Muscle of leg (tissue), 11 donors: ENCODE results near the gene LRRC26. TPM values are rescaled to one million over a fixed set of nuclear protein-coding genes. Genes with fewer than 3 reads are reported as not detected.
A peak's percentile ranks its signal among the peaks of the same experiment; 100 is the strongest.
"Not testable (repeated sequence)": the region's sequence is repeated elsewhere in the genome, so short reads cannot be mapped to it uniquely, and the experiment has no call there.

Experiments used
- DNase-seq: peaks from one replicate; pipeline ENCODE4 v3.0.0; 2013
- H3K27ac ChIP-seq: one replicate; pipeline ENCODE4 v1.5.1; 2013; ENCODE audit warnings: mild to moderate bottlenecking, low read length, control low read depth
- H3K27me3 ChIP-seq: one replicate; pipeline ENCODE4 v1.6.1; 2013; ENCODE audit warnings: low read length; ENCODE audit not compliant: control insufficient read depth, insufficient read depth
- H3K36me3 ChIP-seq: one replicate; pipeline ENCODE4 v1.6.1; 2013; ENCODE audit warnings: low read length; ENCODE audit not compliant: control insufficient read depth, insufficient read depth
- H3K4me1 ChIP-seq: one replicate; pipeline ENCODE4 v1.6.1; 2013; ENCODE audit warnings: low read length; ENCODE audit not compliant: control insufficient read depth, insufficient read depth
- H3K4me3 ChIP-seq: one replicate; pipeline ENCODE4 v1.5.1; 2013; ENCODE audit warnings: low read length, control low read depth
- H3K9me3 ChIP-seq: replicated peaks from 2 replicates; pipeline ENCODE4 v1.6.1; 2013; ENCODE audit warnings: low read depth, low read length; ENCODE audit not compliant: control insufficient read depth
- WGBS: methylation state at CpG from one replicate; pipeline ENCODE4 v1.1.5; 2013; ENCODE audit warnings: missing lambda C conversion rate; ENCODE audit not compliant: insufficient coverage; 5-methylcytosine and 5-hydroxymethylcytosine counted together
- polyA plus RNA-seq, 8 donors: library from polyadenylated mRNA; unstranded; fragments of 120-200 nt; gene quantifications; one replicate each; pipeline versions ENCODE4 v1.2.1 to v1.2.3, GENCODE V29; 2013; ENCODE audit warnings: inconsistent platforms in 1 of 8, low replicate concordance in 1 of 8; ENCODE audit not compliant: insufficient read length in 8 of 8, insufficient read depth in 1 of 8
- total RNA-seq: library from RNA; stranded (reverse); fragments of 120-200 nt; gene quantifications from one replicate; pipeline ENCODE4 v1.2.4, GENCODE V29; 2013

Gene LRRC26
- total and polyA plus RNA-seq, 9 donors = 0.14 TPM; not detected in 8

DNA sequence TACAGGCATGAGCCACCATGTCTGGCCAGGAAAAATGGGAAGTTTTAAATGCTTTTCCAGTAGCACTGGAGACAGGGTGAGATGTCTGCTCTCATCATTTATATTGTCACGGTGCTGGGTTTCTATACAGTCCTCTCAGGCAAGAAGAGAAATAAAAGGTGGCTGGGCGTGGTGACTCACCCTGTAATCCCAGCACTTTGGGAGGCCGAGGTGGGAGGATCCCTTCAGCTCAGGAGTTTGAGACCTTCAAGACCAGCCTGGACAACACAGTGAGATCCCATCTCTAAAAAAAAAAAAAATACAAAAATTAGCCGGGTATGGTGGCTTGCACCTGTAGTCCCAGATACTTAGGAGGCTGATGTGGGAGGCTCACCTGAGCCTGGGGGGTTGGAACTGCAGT lies 35.7 kb downstream of the LRRC26 start:
- peaks cover 7% of the 10 kb centered on the region for H3K9me3 ChIP-seq
- no peak for DNase-seq
- peaks cover 25% of the 10 kb centered on the region for H3K4me1 ChIP-seq
- no peak overlapping the region for H3K4me3 ChIP-seq
- H3K27me3 ChIP-seq = peaks cover 49% of the 10 kb centered on the region
- no peaks in the 10 kb centered on the region for H3K36me3 ChIP-seq
- WGBS = 83% methylated on average over 1 of the region's 4 CpGs
- H3K27ac ChIP-seq = no peak overlapping the region

DNA sequence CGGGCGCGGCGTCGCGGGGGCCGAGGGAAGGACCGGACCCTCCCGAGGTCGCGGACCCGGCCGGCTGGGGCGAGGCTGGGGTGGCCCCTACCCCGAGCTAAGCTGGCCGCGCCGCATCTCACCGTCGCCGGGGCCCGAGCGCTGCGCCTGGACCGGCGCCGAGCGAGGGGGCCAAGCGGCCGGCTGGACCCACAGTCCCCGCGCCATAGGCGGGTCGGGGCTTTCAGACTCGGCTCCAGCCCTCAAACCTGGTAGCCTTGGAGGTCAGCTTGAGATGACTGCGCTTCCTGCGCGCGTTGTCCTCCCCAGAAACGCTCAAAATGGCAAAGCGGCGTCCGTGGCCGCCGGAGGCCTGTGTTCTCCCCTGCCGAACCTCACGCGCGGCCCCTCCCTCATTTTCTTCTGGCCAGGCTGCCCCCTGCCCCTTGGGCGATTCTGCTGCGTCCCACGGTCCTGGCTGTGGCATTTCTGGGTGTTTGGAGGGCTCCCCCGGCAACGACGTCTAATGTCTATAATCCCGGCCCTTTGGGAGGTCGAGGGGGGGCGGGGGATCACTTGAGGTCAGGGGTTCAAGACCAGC lies 39.6 kb downstream of the LRRC26 start:
- H3K27me3 ChIP-seq = peaks cover 15% of the 10 kb centered on the region
- no peaks in the 10 kb centered on the region for H3K36me3 ChIP-seq
- H3K4me1 ChIP-seq = peaks cover 24% of the 10 kb centered on the region
- no peak for DNase-seq
- peak overlapping the region; percentile 76 for H3K4me3 ChIP-seq
- H3K27ac ChIP-seq = no peak overlapping the region
- peaks cover 7% of the 10 kb centered on the region for H3K9me3 ChIP-seq
- 5% methylated on average over 54 of the region's 58 CpGs for WGBS

DNA sequence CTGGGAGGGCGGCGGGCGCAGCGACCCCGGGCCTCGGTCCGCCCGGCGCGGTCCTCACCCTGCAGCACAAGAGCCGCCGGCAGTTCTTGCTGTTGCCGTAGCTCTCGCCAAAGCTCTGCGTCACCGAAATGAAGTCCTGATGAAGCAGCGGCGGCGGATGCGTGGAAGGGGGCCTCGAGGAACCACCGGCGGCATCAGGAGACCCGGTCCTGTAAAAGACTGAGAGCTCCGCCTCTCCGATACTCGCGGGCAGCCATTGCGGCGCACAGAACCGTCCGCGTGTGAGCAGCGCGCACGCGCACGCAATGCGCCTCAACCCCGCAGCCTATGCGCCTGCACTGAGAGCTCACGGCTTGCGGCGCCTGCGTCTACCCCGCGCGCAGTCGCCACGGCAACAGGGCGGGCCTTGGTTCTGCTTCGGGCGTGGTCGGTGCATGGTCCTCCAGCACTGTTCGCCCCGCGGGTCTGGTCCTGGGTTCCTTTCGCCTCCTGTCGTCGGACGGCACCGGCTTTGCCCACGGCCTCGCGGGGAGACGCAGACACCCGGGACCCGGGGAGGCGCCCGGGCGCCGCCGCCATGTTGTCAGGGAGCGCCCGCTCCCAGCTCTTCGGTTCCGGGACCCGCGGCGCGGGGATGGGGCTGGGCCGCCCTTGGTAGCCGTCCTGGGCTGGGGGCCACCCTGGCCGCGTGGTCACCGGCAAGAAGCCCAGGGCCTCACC lies 40.2 kb downstream of the LRRC26 start:
- H3K27me3 ChIP-seq = peaks cover 15% of the 10 kb centered on the region
- peak overlapping the region; percentile 51 for H3K27ac ChIP-seq
- peak; percentile 93 for DNase-seq
- H3K36me3 ChIP-seq = no peaks in the 10 kb centered on the region
- H3K4me1 ChIP-seq = peaks cover 24% of the 10 kb centered on the region
- peaks cover 7% of the 10 kb centered on the region for H3K9me3 ChIP-seq
- WGBS = under 1% methylated on average over 86 of the region's 86 CpGs
- peak overlapping the region; percentile 76 for H3K4me3 ChIP-seq

DNA sequence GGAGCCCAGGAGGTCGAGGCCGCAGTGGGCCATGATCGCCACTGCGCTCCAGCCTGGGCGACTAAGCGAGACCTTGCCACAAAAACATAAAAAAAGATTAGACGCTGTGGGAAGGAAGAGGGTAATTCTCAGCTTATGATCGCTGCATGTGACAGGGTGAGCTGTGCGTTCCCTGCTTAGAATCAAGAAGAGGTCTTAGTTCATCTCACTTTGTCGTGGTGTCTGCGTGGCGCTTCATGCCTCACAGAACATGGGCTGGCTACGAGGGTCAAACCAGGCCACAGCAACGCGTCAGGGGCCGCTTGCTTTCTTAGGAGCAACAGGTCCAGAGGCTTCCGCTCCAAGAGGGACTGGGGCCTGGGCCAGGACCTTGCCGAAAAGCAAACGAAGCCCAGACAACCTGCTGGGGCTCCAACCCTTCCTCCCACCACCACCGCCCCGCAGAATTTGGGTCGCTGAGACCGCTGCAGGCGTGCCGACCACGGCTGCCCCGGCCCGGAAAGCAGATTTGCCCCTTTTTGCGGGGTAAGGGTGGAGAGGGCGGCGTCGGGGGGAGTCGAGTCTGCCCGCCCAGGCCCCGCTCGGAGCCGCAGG lies 40.9 kb downstream of the LRRC26 start:
- Histone ChIP-seq H3K36me3 (no peaks in the 10 kb centered on the region), H3K9me3 (peaks cover 7% of the 10 kb centered on the region), H3K27ac (no peak overlapping the region), H3K27me3 (peaks cover 15% of the 10 kb centered on the region), H3K4me1 (peaks cover 24% of the 10 kb centered on the region), H3K4me3 (peak overlapping the region; percentile 76)
- 24% methylated on average over 32 of the region's 37 CpGs for WGBS
- no peak for DNase-seq

DNA sequence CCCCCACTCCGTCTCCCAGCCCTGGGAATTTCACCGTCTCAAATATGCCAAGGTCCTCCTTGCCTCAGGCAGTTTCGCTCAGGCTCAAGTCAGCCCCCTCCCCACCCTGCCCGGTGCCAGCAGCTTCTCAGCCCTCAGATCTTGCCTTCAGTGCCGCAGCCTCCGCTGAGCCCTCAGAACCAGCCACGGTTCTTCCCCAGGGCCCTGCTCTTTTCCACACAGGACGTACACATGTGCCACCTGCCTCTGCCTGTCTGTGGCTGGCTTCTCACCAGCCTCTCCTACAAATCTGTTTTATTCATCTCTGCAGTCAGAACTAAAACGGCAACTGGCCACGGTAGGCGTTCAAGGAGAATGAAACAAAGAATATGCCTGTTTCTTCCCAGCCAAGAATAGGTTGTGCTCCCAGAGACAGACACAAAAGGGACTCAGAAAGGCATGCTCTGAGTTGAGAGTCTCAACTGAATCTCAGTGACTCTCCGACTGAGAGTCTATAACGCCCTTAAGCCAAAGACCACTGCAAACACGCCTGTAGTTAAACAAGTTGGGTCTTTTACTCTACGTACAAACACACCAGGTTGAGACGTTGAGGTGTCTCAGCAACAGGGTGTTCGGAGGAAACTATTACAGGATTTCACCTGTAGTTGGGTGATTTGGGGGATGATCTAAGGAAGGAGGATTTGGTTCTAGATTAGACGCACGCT lies 41.5 kb downstream of the LRRC26 start:
- WGBS = 80% methylated on average over 18 of the region's 19 CpGs
- Histone ChIP-seq H3K4me3 (peak overlapping the region; percentile 76), H3K36me3 (no peaks in the 10 kb centered on the region), H3K9me3 (peaks cover 7% of the 10 kb centered on the region), H3K27me3 (peaks cover 14% of the 10 kb centered on the region), H3K27ac (peak overlapping the region; percentile 13), H3K4me1 (peaks cover 24% of the 10 kb centered on the region)
- DNase-seq = no peak

DNA sequence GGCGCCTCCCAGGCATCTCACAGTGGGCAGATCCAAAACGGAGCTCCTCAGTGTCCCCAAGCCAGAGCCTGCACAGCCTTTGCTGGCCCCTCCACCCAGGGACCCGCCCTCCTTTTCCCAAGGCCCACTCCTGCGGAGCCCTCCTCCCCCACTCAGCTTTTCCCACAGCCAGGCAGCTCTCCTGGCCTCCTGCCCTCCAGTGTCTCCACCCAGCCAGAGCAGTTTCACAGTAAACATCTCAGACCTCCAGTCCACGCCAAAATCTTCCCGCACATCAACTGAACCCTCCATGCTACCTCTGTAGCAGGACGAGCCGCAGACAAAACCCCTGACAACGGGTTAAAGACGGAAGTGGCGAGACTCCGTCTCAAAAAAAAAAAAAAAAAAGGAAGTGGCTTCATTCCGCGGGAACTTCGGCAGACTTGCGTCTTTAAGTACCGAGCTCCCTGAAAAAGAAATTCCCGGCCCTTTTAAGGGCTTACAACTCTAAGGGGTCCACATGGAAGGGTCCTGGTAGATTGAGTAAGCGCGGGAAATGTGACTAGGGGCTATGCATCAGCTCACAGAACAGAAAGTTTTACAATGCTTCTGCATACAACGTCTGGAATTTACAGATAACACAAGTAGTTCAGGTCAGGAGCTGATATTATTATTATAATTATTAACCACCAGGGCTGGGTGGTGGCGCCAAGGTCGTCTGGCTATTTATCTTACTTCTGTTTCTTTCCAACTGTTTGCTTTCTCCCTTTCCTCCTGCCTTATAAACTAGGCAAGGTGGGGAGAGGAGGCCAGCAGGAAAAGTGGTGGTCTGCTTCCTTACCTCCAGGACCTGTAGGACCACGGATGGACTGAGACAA lies 42.3 kb downstream of the LRRC26 start:
- WGBS = 56% methylated on average over 18 of the region's 24 CpGs
- Histone ChIP-seq H3K27ac (no peak overlapping the region), H3K9me3 (peaks cover 7% of the 10 kb centered on the region), H3K4me1 (peaks cover 24% of the 10 kb centered on the region), H3K4me3 (no peak overlapping the region), H3K36me3 (no peaks in the 10 kb centered on the region), H3K27me3 (peaks cover 10% of the 10 kb centered on the region)
- DNase-seq = no peak

DNA sequence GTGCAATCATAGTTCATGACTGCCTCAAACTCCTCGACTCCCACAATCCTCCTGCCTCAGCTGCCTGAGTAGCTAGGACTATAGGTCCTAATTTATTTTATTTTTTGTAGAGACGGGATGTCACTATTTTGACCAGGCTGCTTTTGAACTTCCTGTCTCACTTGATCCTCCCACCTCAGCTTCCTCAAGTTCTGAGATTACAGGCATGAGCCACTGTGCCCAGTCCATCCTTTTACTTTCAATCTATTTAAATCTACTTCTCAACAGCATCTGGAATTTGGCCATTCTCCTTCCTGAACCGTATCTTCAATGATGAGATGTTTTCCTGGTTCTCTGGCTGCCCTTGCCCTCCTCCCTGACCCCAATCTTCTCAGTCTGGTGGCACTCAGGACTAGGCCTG lies 43.1 kb downstream of the LRRC26 start:
- DNase-seq = no peak
- no peak overlapping the region for H3K4me3 ChIP-seq
- H3K4me1 ChIP-seq = peaks cover 24% of the 10 kb centered on the region
- H3K27me3 ChIP-seq = peaks cover 10% of the 10 kb centered on the region
- no peaks in the 10 kb centered on the region for H3K36me3 ChIP-seq
- WGBS = 18% methylated on average over 1 of the region's 3 CpGs
- H3K9me3 ChIP-seq = peaks cover 7% of the 10 kb centered on the region
- no peak overlapping the region for H3K27ac ChIP-seq

DNA sequence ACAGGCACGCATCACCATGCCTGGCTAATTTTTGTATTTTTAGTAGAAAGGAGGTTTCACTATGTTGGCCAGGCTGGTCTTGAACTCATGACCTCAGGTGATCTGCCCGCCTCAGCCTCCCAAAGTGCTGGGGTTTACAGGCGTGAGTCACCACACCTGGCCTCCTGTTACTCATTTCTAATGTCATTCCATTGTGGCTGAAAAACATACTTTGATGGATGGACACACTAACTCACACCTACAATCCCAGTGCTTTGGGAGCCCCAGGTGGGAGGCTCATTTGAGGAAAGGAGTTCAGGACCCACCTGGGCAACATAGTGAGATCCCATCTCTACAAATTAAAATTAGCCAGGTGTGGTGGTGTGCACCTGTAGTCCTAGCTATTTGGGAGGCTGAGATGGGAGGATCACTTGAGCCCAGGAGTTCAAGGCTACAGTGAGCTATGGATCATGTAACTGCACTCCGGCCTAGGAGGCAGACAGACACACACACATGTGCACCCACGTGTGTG lies 45.8 kb downstream of the LRRC26 start:
- DNase-seq, H3K36me3 ChIP-seq, H3K27ac ChIP-seq, H3K9me3 ChIP-seq, H3K4me3 ChIP-seq, H3K27me3 ChIP-seq: not testable (repeated sequence)
- peaks cover 19% of the 10 kb centered on the region for H3K4me1 ChIP-seq
- WGBS = 80% methylated on average over 2 of the region's 5 CpGs

DNA sequence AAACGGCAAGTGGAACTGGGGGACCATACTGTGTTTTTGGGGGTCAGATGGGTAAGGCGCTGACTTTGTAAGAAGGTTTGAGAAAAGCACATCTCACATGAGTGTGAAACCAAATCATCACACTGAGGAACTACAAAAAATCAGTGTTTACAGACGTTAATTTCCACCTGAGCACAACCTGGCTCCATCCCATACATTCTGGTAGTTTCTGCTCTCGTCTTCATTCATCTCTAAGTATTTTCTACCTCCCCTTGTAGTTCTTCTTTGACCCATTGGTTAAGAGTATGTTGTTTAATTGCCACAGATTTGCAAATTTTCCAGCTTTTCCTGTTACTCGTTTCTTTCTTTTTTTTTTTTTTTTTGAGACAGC lies 46.4 kb downstream of the LRRC26 start:
- no peaks in the 10 kb centered on the region for H3K27me3 ChIP-seq
- no peak for DNase-seq
- WGBS = 100% methylated on average over 1 of the region's 5 CpGs
- H3K9me3 ChIP-seq = no peaks in the 10 kb centered on the region
- no peak overlapping the region for H3K27ac ChIP-seq
- no peak overlapping the region for H3K4me3 ChIP-seq
- H3K4me1 ChIP-seq = peaks cover 14% of the 10 kb centered on the region
- no peaks in the 10 kb centered on the region for H3K36me3 ChIP-seq
